Measurements from ENCODE around the gene ZNF552. TPM values are rescaled to one million over a fixed set of nuclear protein-coding genes. Genes with fewer than 3 reads are reported as not detected.
"Not testable (repeated sequence)": the region's sequence is repeated elsewhere in the genome, so short reads cannot be mapped to it uniquely, and the experiment has no call there.

The ZNF552 gene
- total RNA-seq, 1 donor from 2014 or later, result 8.8 TPM

DNA sequence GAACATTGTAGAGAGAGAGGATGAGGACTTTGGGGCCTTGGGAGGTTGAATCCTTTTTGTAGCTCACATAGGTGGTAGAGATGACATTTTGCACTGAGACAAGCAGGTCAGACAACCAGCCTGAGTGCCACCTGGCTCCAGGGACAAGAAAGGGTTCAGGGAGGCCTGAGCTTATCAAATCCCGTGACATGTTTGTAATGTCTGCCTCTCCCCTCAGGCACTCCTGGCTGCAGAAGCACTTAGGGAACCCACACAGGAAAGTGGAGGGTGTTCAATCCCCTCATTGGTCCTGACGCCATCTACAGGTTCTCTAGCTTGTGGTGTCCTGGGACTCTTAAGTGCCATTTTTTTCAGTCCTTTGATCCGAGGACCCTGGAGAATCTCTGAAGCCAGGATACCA lies 6.4 kb upstream of the ZNF552 start:
- H3K4me3 Mint-ChIP-seq, result peak overlapping the region; percentile 54
- not testable (repeated sequence) for H3K27me3 Mint-ChIP-seq (ENCODE audit: low read depth); H3K36me3 Mint-ChIP-seq (ENCODE audit: low read depth); DNase-seq (ENCODE audit: low read depth, low spot score); H3K27ac Mint-ChIP-seq (ENCODE audit: unreplicated experiment); H3K9me3 Mint-ChIP-seq
- H3K4me1 Mint-ChIP-seq, result peaks cover 33% of the 10 kb centered on the region

- no peaks in the 10 kb centered on the region for H3K27me3 Mint-ChIP-seq (ENCODE audit: low read depth)
- DNase-seq (ENCODE audit: low read depth, low spot score), result no peak
- no peaks in the 10 kb centered on the region for H3K9me3 Mint-ChIP-seq
- H3K27ac Mint-ChIP-seq (ENCODE audit: unreplicated experiment), result no peak overlapping the region
- peak overlapping the region; percentile 99 for H3K4me3 Mint-ChIP-seq
- H3K36me3 Mint-ChIP-seq (ENCODE audit: low read depth), result peaks cover 5% of the 10 kb centered on the region
- no peak for TF ChIP-seq CTCF (conservative IDR thresholded peaks at IDR 0.05)
- H3K4me1 Mint-ChIP-seq, result peaks cover 33% of the 10 kb centered on the region
Measured at GRCh38 chr19:57820599-57820998, 5.9 kb upstream of the ZNF552 start.

GRCh38 chr19:57819475-57820148 lies 4.9 kb upstream of the ZNF552 start:
- peak; percentile 48 for DNase-seq (ENCODE audit: low read depth, low spot score)
- H3K27ac Mint-ChIP-seq (ENCODE audit: unreplicated experiment), result peak overlapping the region; percentile 95
- H3K27me3 Mint-ChIP-seq (ENCODE audit: low read depth), result no peaks in the 10 kb centered on the region
- no peaks in the 10 kb centered on the region for H3K9me3 Mint-ChIP-seq
- H3K4me3 Mint-ChIP-seq, result peak overlapping the region; percentile 99
- peaks cover 5% of the 10 kb centered on the region for H3K36me3 Mint-ChIP-seq (ENCODE audit: low read depth)
- no peak for TF ChIP-seq CTCF (conservative IDR thresholded peaks at IDR 0.05)
- H3K4me1 Mint-ChIP-seq, result peaks cover 39% of the 10 kb centered on the region

- no peaks in the 10 kb centered on the region for H3K9me3 Mint-ChIP-seq
- TF ChIP-seq CTCF (conservative IDR thresholded peaks at IDR 0.05), result no peak
- H3K27me3 Mint-ChIP-seq (ENCODE audit: low read depth), result no peaks in the 10 kb centered on the region
- no peak overlapping the region for H3K27ac Mint-ChIP-seq (ENCODE audit: unreplicated experiment)
- peaks cover 5% of the 10 kb centered on the region for H3K36me3 Mint-ChIP-seq (ENCODE audit: low read depth)
- peak overlapping the region; percentile 99 for H3K4me3 Mint-ChIP-seq
- no peak for DNase-seq (ENCODE audit: low read depth, low spot score)
- peaks cover 46% of the 10 kb centered on the region for H3K4me1 Mint-ChIP-seq
Measured at GRCh38 chr19:57818378-57818777, 3.7 kb upstream of the ZNF552 start.

DNA sequence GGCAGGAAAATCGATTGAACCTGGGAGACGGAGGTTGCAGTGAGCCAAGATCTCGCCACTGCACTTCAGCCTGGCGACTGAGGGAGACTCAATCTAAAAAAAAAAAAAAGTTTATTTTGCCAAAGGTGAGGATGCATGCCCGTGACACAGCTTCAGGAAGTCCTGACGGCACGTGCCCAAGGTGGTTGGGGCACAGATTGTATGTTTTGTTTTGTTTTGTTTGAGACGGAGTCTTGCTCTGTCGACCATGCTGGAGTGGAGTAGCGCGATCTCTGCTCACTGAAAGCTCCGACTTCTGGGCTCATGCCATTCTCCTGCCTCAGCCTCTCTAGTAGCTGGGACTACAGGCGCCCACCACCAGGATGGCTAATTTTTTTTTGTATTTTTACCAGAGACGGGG lies 3.3 kb upstream of the ZNF552 start:
- TF ChIP-seq CTCF (conservative IDR thresholded peaks at IDR 0.05), result no peak
- DNase-seq (ENCODE audit: low read depth, low spot score), result no peak
- Mint-ChIP-seq H3K4me3 (peak overlapping the region; percentile 99), H3K27ac (ENCODE audit: unreplicated experiment) (no peak overlapping the region), H3K36me3 (ENCODE audit: low read depth) (peaks cover 5% of the 10 kb centered on the region), H3K9me3 (no peaks in the 10 kb centered on the region), H3K4me1 (peaks cover 47% of the 10 kb centered on the region), H3K27me3 (ENCODE audit: low read depth) (no peaks in the 10 kb centered on the region)

DNA sequence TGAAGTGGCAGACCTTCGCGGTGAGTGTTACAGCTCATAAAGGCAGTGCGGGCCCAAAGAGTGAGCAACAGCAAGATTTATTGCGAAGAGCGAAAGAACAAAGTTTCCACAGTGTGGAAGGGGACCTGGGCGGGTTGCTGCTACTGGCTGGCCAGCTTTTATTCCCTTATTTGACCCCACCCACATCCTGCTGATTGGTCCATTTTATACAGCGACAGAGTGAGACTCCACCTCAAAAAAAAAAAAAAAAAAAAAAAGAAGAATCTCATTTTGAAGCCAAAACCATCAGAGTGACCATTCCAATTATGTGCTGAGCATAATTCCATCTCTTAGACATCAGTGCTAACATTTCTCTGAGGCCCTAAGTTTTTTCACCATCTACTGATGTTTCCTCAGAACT lies 1.9 kb upstream of the ZNF552 start:
- Mint-ChIP-seq H3K9me3 (no peaks in the 10 kb centered on the region), H3K27ac (ENCODE audit: unreplicated experiment) (no peak overlapping the region), H3K27me3 (ENCODE audit: low read depth) (no peaks in the 10 kb centered on the region), H3K36me3 (ENCODE audit: low read depth) (no peaks in the 10 kb centered on the region), H3K4me1 (peaks cover 44% of the 10 kb centered on the region), H3K4me3 (peak overlapping the region; percentile 72)
- DNase-seq (ENCODE audit: low read depth, low spot score), result no peak
- TF ChIP-seq CTCF (conservative IDR thresholded peaks at IDR 0.05), result no peak
